Amniotic stem cell (primary cell): ENCODE data around the gene ZNF740.
"Not testable (repeated sequence)": the region's sequence is repeated elsewhere in the genome, so short reads cannot be mapped to it uniquely, and the experiment has no call there.

Experiments used
- DNase-seq: peaks from one replicate; lab custom pipeline; 2025; lab: John Stamatoyannopoulos, UW

The ZNF740 gene

DNA sequence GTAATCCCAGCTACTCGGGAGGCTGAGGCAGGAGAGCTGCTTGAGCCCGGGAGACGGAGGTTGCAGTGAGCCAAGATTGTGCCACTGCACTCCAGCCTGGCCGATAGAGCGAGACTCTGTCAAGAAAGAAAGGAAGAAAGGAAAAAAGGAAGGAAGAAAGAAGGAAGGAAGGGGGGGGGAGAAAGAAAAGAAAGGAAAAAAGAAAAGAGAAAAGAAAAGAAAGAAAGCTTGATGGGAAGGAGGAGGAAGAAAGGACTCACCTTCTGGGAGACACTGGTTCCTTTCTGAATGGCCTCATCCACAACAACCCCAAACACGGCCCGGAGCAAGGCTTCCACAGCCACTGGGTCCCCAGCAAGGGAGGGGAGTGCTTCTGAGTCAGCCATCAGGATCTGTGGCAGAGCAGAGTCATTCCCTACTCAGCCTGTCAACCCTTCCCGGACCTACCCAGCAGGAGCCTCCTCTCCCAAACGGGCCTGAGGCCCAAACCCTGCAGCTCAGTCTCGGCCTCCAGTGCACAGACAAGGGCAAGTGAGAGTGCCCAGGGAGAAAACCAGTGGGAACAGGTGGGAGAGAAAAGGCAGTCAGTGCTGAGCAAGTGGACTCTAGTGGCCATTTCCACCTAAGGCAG is 7.3 kb upstream of the ZNF740 start:
- no peak for DNase-seq

DNA sequence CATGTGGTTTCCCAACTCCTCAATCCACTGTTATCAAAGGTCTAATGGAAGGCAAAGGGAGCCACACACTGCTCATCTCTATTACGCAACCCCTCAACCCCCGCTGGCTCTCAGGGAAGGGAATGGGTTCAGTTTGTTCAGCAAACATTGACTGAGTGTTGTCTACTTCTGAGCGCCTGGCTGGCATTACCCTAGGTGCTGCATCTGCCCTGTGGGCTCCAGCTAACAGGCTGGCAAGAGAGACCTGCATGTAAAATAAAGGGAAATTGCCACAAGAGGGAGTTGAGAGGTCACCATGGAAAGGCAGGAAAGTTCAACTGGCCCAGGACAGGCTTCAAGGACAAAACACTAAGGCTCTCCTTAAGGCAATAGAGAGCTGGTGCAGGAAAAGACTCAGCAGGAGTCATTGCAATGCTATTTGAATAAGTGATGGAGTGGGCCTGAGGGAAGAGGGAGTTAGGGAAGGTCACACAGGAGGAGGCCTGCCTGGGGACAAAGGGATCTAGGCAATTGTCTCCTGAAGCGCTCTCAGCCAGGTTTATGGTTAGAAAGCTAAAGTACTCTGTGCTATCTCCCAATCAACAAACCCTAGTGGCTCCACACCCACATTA is 5.5 kb upstream of the ZNF740 start:
- no peak for DNase-seq

DNA sequence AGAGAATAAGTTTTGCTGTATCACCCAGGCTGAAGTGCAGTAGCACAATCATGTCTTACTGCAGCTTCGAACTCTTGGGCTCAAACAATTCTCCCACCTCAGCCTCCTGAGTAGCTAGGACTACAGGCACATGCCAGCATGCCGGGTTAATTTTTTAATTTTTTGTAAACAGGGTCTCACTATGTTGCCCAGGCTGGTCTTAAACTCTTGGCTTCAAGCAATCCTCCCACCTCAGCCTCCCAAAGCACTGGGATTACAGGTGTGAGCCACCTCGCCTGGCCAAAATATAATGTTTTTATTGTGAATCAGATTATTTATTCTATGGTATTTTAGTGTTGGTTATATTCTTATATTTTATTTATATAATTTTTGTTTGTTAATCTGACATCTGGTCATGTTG is 3.8 kb upstream of the ZNF740 start:
- no peak for DNase-seq

DNA sequence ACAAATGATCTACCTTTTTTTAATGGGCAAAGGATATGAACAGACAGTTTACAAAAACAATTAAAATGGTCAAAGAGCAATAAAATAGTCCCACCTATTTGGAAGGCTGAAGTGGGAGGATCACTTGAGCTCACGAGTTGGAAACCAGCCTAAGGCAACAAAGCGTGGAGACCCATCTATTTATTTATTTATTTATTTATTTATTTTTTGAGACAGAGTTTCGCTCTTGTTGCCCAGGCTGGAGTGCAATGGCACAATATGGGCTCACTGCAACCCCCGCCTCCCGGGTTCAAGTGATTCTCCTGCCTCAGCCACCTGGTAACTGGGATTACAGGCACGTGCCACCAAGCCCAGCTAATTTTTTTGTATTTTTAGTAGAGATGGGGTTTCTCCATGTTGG is 3.1 kb upstream of the ZNF740 start:
- not testable (repeated sequence) for DNase-seq

DNA sequence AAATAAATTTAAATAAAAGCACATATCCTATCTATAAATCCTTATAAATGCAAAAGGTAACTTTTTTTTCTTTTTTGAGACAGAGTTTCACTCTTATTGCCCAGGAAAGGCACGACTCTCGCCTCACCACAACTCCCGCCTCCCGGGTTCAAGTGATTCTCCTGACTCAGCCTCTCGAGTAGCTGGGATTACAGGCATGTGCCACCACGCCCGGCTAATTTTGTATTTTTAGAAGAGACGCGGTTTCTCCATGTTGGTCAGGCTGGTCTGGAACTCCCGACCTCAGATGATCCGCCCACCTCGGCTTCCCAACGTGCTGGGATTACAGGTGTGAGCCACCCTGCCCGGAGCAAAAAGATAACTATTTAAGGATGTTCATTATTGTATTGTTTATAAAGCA is 1.7 kb upstream of the ZNF740 start:
- not testable (repeated sequence) for DNase-seq

DNA sequence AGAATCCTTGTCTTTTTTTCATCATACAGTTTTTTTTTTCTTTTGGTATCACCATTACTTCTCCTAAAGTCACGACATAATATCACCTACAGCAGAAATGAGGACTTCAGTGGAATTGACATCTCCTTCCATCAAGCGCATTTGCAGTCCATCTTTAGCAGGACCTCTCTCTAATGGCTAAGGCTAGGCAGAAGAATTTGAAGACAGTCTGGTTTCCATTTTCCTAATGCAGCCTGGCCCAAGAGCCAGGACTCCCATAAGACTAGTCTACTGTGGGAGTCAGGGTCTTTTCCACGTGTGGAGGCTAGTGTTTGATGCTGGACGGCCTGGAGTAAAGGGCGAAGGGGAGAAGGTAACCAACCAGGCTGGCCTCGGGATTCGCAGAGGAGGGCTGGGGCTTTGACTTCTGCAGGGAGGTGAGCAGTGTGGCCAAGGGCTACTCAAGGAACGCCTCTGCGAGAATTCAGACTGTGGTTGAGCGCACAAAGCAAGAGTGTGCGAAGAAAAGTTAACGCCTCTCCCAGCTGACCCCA is 769 bp upstream of the ZNF740 start:
- no peak for DNase-seq

DNA sequence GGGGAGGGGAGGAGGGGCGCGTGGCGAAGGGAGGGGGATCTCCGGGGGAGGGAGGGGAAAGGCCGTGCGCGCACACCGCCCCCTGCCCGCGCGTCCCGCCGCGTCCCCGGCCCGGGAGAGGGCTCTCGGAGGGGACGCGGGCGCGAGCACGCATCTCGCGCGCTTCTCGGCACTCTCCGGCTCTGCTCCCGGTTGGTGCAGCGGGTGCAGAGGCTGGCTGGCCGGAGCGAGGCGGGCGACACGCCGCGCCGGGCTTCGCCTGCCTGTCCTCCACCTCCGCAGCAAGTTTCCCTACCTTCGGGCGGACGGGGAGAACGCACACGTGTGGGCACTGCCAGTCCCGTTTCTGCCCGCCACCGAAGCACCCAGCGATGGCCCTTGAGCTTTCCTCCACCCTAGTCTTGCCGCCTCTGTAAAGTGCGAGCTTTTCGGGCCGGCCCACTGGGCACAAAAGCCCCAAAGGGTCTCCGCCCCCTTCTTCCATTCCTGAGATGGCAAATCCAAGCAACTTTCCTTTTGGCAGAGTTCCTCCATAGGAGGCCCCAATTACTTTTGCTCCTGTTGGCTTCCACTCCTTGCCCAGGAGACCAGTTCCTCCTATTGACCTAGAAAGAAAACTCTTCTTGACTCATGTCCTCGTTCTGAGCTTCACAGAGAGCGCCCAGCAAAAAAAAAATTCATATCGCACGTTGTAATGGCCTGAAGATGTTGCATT is 566 bp downstream of the ZNF740 start:
- DNase-seq, result no peak

DNA sequence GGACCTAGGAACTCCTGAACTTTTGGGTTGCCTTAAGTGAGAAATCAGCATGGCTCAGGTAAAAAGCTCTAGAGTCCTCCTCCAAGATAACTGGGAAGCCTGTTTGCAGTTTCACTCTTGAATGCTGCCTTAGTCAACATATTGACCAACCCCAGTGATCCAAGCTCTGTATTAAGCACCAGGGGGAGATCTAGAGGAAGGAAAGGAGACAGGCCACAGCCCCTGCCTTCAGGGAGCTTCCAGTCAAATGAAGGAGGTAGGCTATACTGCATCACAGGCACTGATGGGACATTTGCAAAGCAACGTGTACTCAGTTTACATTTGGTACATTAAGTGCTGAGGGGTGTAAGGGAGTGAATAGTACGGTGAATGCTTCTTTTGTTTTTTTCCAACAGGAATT is 1.4 kb downstream of the ZNF740 start:
- DNase-seq, result no peak

DNA sequence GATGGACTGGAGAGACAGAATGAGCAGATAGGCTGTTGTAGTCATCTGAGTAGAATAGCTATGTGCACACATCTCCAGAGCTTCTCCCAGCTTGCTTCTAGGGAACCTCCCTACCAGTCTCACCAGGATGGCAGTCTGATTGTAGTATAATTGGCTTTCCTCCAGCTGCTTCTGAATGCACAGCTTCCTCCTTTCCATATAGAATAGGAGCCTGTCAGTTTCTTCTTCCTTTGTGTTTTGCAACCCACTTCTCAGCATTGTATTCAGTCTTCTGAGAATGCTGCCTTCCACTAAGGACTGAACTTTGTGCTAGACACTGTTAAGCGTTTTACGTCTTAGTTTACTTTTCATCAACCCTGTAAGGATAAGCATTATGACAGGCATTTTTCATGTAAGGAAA is 2.4 kb downstream of the ZNF740 start:
- no peak for DNase-seq

DNA sequence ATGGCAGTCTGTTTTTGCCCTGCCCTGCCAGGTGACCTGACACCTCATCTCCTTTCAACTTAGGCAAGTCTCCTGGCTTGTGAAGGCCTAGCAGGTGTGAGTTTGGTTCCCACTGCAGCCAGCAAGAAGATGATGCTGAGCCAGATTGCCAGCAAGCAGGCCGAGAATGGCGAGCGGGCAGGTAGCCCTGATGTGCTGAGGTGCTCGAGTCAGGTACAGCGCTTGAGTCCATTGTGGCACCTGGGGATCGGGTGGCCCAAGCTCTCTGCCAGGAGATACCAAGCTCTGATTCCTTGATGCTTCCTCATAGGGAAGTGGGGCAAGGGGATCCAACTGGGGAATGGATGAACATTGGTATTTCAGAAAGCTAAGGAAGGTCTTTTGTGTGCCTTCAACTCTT is 4.3 kb downstream of the ZNF740 start:
- no peak for DNase-seq

DNA sequence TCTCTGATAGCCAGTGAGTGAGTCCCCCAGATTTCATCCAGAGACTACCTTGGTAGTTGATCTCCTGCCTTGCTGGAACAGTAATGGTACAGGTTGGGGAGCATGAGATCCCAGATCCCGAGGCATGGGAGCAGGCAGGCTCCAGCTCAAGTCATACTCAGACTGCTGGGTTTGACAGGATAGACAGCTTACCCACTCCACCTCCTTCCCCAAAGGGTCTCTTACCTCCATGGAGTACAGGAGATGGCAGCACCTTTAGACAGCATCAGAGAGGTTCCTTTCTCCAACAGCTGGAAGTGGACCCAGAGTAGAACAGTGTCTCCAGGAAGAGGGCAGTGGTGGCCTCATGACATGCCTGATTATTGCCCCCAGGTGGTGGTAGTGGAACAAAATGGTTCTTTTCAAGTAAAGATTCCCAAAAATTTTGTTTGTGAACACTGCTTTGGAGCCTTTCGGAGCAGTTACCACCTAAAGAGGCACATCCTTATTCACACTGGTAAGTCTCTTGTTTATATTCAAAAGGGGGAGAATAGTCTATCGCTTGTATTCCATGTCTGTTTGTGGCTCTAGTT is 5.1 kb downstream of the ZNF740 start:
- no peak for DNase-seq

DNA sequence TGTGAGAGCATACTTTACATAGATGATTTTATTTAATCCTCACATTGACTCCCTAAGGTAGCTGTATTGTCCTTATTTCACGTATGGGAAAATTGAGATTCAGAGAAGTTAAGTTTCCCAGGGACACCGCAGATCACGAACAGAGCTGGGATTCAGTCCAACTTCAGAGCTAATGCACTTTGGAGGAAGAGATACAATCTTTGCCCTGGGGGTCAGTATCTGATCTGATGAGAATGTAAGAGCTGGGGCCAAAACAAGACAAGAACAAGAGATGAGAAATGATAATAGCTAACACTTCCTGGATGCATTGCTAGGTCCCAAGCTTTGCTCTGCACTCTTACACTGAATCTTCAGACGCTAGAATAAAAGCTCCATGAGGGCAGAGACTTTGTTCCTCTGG is 6.2 kb downstream of the ZNF740 start:
- DNase-seq, result no peak

DNA sequence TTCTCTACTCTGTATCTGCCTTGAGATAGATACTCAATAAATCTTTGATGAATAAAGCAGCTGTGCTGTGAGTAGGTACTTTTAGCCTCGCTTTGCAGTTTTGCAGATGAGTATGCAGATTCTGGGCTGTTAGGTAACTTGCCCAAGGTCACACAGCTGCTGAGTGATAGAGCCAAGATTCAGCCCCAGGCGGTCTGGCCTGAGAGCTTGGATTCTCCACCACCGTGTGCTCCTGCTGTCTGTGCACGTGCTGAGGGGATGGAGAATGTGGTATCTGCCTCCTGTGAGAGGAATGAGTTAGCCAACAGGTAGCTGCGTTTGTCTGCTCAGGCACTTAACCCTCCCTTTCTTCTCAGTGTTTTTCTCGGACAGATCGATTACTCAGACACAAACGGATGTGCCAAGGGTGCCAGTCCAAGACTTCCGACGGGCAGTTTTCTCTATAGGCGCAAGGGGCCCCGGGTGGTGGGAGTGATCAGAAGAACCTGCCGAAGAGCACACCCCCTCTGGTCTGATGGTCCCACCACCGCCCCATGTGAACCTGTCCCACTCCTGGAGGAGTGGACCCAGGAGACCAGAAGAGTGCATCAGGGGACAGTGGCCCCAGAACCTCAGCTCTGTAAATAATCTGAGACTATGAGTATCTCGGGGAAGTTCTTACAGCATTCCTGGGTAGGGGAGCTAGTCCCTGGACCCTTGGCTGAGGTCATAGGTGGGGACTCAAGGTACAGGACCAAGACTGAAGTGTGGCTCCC is 6.8 kb downstream of the ZNF740 start:
- no peak for DNase-seq

DNA sequence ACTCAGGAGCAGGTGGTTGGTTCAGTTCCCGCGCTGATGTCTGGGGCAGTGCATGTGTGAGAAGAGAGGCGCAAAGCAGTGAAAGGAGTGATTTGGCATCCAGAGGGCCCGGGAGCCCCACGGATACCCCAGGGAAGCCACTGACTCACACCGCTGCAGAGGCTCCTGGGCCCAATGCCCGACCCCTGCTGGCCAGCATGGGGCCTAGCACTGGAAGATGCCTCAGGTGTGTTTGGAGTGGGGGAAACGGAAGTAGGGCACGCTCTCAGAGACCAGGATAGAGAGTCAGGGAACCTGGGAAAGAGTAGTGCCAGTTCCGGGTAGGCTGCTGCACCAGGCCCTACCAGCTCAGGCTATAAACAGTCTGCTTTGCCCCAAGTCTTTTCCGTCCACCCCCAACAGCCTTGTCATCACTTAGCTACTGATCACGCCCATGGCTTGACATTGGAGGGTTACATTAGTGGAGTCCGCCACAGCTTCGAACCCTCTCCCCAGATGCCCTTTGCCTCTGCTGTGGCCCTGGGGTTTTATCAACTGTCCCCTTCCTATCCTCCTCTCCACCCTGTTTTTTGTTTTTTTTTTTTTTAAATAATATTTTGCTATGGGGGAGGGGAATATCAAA is 9.7 kb downstream of the ZNF740 start:
- no peak for DNase-seq

DNA sequence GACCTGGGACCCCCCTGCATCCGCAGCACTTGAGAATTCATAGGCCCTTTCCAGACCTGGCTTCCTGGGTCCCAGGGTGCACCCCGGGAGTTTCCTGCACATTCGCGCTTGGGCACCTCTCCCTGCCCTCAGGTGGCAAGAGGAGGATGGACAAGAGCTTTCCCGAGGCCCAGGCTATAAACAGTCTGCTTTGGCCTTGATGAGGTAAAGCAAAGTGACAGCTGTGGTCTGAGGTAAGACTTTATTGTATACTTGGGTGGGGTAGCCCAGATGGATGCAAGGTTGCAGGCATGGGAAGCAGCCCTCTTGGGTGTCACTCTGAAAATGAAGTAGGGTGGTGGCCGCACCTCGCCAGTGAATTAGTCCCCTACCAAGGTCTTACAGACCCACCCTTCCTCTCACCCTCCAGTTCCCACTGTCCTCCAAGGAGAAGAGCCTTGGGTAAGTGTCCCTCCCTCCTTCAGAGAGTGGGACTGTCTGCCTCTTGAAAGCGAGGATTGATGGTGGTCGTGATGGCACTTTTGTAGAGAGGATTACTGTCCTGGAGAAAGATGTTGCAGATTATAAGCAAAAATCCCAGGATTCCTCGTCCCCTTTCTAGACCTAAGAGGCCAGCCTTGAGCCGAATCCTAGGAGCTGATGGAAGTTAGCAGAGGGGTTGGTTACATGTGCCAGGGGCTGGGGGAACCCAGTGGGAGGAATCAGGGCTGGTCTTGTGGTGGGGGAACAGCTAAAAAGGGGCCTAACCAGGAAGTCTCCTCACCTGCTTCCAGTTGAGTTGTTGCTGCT is 10.8 kb downstream of the ZNF740 start:
- no peak for DNase-seq

DNA sequence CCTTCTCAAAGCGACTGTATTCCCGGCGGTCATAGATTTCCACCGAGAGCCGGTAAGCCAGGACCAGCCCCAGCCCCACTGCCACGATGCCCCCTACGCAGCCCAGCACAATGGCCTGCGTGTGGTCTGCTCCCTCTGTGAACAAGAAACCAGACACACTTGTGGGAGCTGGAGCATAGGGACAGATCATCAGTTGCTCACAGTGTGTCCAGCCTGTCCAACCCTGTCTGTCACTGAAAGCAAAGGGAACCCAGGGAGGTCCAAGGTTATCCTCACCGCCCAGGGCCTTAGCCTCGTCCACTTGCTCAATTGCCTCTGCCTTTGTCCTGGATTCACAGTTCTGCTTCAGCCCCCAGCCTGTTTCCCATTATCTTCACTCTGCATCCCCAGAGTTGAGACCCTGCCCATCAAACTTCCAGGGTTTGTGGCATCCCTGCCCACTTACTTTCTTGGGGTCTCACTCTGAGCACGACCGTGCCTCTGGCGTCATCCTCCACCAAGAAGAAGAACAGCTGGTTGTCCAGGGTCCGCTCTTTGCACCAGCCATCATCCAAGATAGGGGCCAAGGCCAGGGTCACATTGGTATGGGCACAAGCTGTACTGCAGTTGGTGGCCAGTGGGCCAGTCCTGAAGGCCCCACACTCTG is 11.5 kb downstream of the ZNF740 start:
- DNase-seq, result no peak

DNA sequence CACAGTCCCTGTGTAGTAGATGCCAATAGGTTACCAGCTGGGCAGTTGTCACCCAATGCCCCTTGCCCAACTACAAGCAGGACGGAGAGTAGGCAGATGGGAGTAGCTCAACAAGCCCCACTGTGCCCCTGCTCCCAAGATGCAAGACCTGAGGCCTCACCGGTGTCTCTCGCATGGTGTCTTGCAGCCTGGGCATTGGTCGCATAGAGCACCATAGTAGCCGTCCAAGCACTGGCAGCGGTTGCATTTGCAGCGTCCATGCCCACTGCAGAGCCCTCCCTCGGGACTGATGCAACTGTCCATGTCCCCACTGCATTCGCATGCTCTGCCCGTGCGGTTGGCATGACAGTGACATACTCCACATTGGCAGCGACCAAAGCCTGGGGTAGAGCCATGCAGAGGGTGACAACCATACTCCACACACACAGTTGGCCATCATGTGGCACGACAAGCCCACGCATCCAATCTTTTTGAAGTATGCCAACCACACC is 12.1 kb downstream of the ZNF740 start:
- DNase-seq, result no peak

DNA sequence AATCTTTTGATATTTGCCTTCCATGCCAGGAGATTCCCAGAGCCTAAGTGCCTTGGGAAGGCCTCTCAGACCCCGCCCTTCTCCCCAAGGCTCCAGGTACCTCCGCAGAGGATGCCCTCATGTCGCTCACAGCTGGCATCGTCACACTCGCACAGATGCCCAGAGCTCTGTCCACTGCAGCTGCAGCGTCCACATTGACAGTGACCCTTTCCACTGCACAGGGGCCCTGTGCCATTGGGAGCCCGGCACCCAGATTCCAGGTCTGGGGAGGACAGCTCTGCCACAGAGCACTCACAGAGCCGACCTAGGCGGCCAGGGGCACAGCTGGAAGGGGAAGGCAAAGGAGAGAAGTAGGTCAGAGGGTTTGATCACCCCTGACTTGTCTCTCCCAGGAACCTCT is 12.5 kb downstream of the ZNF740 start:
- DNase-seq, result no peak

DNA sequence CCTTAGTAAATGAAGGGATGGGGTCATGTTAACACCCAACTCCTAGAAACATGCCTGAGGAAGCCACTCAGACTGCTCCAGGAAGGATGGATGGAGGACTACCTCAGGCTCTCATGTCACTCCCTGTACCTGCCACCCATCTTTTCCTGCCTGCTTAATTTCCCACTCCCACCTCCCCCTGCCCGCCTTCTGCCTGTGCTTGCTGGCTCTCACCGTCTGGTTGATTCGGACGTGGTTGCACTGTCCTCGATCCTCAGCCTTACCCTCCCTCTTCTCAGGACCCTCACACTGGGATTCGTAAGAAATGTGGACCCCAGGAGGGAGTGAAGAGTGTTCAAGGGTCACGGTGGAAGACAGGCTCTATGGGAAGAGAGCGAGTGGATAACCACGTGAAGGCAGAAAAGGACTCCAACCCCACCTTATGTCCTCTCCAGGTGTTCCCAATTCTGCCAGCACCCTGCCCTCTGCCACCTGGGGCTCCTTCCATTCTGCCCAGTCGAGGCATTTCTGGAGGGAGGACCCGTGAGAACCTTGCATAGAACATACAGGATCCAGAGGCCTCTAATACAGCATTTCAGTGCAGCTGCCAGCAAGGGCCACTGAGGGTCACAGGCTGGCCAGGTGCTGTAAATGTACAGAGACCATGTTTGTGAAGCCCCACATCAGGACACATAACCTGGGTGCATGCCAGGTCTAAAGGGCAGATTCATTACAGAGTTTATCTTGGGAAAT is 13.6 kb downstream of the ZNF740 start:
- no peak for DNase-seq

DNA sequence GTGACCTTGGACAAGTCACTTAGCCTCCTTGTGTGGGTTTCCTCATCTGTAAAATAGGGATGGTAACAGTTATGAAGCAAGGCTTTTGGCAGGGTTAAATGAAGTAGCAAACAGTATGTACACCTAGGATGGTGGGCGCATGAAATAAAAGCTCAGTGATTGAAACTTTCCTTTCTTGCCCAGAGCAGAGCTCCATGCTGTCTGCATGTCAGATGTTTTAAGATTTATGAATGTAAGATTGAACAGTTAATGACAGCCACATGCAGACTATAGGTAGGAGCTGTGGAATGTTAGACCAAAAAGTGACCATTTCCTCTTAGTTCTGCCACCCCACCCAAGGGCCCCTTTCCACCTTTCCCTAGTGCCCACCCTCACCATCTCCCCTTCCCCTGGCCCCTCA is 14.5 kb downstream of the ZNF740 start:
- DNase-seq, result no peak
